T-helper 2 cell (primary cell): ENCODE data around the gene ARID1B.

Experiments used
- DNase-seq, 5 experiments: peaks; one replicate each; pipeline versions ENCODE4 v3.0.0 to v3.0.0-alpha.2; 2012 to 2022

Gene ARID1B

GRCh38 chr6:157144859-157145568 is 367.8 kb downstream of the ARID1B start:
- DNase-seq = no peak

DNA sequence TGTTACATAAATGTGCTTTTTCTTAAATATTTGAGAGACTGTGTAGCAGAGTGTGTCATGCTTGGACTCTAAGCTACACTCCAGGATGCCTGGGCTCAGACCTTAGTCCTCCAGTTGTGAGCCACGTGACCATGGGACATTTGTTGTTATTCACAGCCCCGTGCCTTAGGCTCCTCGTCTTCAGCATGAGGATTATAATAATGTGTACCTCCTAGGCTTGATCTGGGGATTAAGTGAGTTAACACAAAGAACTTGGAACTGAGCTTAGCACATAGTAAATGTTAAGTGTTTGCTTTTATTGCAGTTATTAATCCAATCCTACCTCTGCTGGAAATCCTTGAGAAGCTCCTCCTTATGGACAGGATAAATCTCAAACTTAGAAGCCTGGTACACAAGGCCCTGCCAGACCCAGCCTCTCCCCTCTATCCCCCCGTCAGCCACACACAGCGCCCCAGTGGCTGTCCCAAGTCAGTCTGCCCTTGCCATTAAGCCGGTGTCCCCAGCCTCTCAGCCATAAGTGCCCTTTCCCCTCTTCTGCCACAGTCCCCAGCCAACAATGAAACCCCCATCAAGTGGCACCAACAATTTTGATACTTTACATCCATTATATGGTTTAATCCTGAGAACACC is 368.6 kb downstream of the ARID1B start:
- no peak for DNase-seq

DNA sequence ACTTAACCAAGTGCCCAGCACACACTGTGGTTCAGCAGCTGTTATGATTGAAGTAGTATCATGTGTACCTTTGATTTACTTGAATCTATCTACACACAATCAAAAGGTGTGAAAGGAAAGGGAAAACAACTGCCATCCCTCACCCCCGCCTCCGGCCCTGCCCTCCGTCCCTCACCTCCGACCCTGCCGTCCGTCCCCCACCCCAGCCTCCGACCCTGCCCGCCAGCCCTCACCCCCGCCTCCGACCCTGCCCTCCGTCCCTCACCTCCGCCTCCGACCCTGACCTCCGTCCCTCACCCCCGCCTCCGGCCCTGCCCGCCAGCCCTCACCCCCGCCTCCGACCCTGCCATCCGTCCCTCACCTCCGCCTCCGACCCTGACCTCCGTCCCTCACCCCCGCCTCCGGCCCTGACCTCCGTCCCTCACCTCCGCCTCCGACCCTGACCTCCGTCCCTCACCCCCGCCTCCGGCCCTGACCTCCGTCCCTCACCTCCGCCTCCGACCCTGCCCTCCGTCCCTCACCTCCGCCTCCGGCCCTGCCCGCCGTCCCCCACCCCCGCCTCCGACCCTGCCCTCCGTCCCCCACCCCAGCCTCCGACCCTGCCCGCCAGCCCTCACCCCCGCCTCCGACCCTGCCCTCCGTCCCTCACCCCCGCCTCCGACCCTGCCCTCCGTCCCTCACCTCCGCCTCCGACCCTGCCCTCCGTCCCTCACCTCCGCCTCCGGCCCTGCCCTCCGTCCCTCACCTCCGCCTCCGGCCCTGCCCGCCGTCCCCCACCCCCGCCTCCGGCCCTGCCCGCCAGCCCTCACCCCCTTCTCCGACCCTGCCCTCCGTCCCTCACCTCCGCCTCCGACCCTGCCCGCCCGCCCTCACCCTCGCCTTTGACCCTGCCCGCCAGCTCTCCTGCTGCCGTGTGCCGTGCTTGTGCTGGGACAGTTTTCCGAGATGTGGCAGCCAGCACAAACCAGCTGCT is 370.2 kb downstream of the ARID1B start:
- peak in 2 of 5 experiments; percentile 15 to 33 for DNase-seq

DNA sequence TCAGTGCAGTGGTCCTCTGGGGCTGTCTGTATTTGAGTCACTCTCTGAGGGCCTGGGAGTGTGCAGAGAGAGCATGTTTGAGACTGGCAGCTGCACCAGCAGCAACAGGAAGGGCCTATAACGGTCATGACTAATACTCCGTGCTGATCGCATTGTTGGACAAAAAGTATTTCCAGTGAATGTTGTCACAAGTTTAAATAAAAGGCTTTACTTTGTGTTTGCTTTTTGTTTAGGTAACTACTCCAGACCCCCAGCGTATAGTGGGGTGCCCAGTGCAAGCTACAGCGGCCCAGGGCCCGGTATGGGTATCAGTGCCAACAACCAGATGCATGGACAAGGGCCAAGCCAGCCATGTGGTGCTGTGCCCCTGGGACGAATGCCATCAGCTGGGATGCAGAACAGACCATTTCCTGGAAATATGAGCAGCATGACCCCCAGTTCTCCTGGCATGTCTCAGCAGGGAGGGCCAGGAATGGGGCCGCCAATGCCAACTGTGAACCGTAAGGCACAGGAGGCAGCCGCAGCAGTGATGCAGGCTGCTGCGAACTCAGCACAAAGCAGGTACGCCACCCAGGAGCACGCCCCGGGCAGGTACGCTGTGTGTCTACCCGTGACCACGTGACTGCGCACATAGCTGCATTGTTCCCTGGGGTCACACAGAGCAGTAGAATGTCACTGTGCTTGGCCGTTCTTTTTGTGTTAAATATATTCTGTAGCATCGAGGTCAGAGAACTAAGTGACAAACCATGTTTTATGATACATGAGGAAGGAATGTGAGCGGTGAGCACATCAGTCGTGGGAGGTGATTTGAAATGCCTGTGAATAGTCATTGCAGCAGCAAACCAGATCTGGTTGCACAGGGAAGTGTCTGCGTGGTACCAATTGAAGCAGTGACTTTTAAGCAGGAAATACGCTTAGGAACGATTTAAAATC is 371.5 kb downstream of the ARID1B start:
- no peak for DNase-seq

DNA sequence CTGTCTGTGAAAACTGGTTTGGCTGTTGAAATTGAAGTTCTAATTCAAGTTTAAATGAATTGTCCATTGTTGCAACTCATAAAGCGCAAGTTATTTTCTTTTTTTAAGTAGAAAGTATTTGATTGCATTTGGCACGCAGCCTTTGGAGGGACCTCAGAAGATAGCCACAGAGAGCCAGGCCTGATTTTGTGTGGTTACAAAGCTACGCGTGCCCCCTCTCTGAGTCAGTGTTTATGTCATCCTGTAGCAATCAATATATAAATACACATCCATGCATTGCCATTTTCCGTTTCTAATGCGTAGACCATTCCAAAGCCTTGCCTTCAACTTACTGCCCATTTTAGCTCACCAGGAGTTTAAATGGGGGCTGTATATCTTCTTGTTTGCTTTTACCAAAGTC is 372.9 kb downstream of the ARID1B start:
- no peak for DNase-seq

DNA sequence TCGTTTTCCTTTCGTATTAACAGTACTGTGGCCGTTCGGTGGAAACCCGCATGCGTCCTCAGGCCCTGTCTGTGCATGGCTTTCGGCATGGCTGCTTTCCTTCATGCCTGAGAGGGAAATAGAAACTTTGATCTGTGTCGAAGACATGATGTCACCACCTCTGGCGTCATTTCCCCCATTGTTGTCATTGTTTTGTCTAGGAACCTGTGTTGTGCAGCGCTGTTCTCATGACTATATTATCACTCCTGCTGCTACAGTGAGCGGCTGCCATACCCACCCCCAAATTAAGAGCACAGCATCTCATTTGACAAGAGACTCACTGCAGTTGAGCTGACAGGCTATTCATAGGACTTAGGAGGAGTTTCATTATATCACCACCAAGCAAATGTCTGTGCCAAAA is 373.9 kb downstream of the ARID1B start:
- DNase-seq = no peak

GRCh38 chr6:157151989-157152388 is 374.8 kb downstream of the ARID1B start:
- DNase-seq = peak in 1 of 5 experiments; percentile 83

GRCh38 chr6:157152556-157152955 is 375.4 kb downstream of the ARID1B start:
- peak in 1 of 5 experiments; percentile 14 for DNase-seq

DNA sequence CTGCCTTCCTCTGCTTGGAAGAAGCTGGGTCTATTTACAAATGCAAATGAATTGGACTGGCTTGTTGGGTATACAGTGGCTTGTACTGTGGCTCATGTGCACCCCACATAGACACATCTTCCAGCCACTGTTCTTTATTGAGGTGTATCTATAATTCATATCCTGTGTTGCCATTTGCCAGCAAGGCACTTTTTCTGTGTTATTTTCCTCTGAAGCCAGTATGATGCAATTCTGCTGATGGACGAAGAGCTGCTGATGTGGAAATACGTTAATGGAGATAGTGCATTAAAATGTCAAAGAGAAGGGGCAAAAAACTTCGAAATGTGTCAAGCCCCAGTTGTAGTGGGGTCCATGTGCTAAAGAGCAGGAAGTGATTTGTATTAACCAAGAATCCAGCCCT is 378.6 kb downstream of the ARID1B start:
- no peak for DNase-seq

DNA sequence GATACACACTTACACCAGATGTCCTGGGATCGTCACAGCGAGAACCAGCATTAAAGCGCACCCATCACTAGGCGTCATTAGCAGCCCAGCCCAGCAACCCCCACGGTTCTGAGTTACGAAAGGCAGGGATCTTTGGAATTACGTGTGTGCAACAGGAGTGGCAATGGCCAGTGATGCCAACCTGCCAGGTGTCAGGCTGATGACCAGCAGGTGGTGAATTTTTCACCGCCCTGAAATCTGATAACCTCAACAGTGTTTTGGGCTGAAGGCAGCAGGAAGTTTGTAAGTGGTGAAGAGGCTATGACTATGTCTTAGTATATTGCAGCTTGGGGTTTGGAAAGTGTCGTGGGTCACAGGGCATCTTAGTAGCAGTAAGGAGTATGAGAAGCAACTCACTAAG is 380.1 kb downstream of the ARID1B start:
- DNase-seq = no peak

- DNase-seq = no peak
Measured at GRCh38 chr6:157158456-157158855, 381.3 kb downstream of the ARID1B start.

DNA sequence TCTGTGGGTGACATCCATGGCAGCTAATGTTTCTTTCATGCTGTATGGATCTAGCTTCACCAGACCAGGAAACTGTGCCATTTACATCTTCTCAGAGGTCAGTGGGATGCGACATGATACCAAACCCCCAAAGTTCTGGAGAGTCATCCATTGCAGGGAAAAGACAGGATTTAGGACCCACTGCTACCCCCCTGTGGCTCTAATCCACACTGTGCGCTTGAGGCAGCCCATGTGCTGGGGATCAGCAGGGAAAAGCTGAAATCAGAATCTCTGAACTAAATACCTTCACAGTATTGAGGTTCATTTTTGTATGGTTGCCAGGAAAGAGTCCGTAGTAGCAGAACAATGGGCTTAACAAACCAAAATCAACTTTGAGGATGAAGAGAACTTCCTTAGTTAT is 381.7 kb downstream of the ARID1B start:
- DNase-seq = no peak

GRCh38 chr6:157159348-157159747 is 382.2 kb downstream of the ARID1B start:
- DNase-seq = no peak

- no peak for DNase-seq
Measured at GRCh38 chr6:157161912-157162311, 384.7 kb downstream of the ARID1B start.

DNA sequence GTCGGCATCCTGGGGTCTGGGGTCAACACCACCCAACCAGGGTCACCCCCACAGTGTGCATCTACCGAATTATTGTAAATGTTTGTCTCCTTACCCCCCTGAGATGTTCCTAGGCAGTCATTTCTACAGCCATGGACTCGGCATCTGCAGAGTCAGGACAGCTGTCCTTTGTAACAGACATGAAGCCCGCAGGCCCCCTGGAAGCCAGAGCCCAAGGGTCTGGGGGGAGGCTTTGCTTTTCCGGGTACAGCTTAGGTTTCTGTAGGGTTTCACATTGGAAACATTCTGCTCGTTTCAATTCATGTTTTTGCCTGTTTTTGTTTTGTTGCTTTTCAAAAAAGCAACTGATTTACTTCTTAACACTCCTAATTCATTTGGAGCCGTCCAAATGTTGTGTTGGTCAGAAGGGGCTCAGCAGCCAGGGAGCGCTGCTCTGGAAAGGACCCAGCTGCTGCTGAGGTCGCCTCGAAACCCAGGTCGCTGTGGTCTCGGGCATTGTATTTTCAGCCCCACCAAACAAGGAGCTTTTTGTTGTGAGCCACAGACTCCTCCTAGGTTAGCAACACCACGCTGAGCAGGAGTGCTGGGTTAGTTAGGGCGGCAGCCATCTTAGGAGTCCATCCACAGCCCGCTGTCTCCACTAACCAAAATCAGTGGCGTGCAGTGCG is 385.7 kb downstream of the ARID1B start:
- DNase-seq = no peak

DNA sequence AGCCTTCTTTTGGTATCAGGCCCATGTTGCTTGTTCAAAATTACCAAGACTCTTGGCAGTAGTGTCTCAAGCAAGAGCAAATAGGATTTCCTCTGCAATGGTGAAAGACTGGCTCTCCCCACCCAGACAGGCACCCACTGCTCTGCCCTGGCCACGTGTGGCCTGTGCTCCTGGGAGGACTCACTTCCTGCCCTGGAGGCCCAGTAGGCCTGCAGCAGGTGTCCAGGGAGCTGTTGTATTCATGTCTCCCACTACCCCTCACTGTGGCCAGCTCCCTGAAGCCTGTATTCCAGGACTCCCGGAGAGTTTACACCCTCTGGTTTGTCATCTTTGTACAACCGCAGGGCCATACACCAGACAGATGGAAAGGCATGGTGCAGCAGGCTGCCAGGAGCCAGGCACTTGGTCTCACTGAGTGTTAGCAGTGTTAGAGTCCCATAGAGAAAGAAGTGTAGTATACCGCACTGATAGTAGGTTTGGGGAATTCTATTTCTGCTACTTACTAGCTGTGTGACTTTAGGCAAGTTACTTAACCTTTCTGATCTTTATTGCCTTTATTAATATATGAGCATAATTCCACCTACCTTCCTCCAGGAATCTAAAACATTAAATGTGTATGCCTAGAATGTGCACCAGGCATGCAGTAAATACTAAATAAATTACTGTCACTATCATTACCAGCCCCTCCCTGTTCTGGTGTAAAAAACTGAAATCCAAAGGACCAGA is 386.4 kb downstream of the ARID1B start:
- DNase-seq = no peak

DNA sequence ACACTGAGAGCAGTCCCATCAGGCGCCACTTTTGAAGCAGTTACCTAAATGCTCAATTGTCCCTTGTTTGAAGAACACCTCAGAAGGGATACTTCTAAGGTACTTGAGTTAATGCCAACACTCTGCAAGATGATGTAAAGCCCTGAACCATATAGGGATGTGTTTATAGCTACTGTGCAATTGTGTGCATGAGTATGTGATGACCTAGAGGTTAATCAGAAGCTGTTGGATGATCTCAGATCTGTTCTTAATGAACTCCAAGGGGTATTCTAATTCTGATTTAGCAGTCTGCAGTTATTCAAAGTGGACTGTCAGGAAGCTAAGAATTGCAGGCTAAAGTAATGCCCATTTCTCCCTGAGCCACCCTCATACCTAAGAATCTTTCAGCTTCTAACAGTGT is 387.8 kb downstream of the ARID1B start:
- DNase-seq = no peak

- DNase-seq = no peak
Measured at GRCh38 chr6:157166784-157167183, 389.6 kb downstream of the ARID1B start.

- DNase-seq = no peak
Measured at GRCh38 chr6:157167837-157168236, 390.7 kb downstream of the ARID1B start.

DNA sequence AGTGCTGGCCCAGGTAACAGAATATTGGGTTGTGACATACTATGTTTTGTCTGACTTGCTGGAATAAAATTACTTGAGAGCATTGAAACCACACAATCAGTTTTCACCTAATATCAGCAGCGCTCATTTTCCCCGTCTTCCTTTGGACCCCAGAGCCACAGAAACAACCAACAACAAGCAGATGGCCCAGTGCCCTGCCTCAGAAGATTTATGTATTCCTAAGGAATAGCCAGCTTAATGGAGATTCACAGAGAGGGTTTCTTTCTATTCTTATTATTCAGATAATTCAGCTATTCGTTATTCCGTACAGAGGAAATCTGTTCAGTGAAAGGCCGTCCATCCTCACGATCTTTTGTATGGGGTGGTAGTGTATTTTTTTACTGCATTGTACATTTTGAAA is 391.3 kb downstream of the ARID1B start:
- DNase-seq = no peak

GRCh38 chr6:157169226-157169625 is 392.0 kb downstream of the ARID1B start:
- DNase-seq = no peak
